Ishikawa (cell line): ENCODE data around the gene RTN4IP1.

Experiments used
- CEBPB ChIP-seq: IDR thresholded peaks from 2 replicates; pipeline ENCODE4 v1.6.1; 2012
- CREB1 ChIP-seq: IDR thresholded peaks from 2 replicates; pipeline ENCODE4 v1.6.1; 2012; ENCODE audit warnings: low read depth
- EGR1 ChIP-seq: IDR thresholded peaks from 2 replicates; pipeline ENCODE4 v1.6.1; 2012
- EP300 ChIP-seq: IDR thresholded peaks from 2 replicates; pipeline ENCODE4 v1.6.1; 2012; ENCODE audit warnings: borderline replicate concordance
- FOXM1 ChIP-seq: IDR thresholded peaks from 2 replicates; pipeline ENCODE4 v1.6.1; 2012; ENCODE audit warnings: low read depth, borderline replicate concordance
- NFIC ChIP-seq: IDR thresholded peaks from 2 replicates; pipeline ENCODE4 v1.6.1; 2012
- RAD21 ChIP-seq: IDR thresholded peaks from 2 replicates; pipeline ENCODE4 v1.6.1; 2012; ENCODE audit warnings: low read depth
- REST ChIP-seq: IDR thresholded peaks from 2 replicates; pipeline ENCODE4 v1.6.1; 2012; ENCODE audit warnings: low read depth, mild to moderate bottlenecking
- TAF1 ChIP-seq: IDR thresholded peaks from 2 replicates; pipeline ENCODE4 v1.6.1; 2012; ENCODE audit warnings: low read depth, mild to moderate bottlenecking
- TCF12 ChIP-seq: IDR thresholded peaks from 2 replicates; pipeline ENCODE4 v1.6.1; 2012; ENCODE audit warnings: low read depth
- TEAD4 ChIP-seq: IDR thresholded peaks from 2 replicates; pipeline ENCODE4 v1.6.1; 2012
- USF1 ChIP-seq: IDR thresholded peaks from 2 replicates; pipeline ENCODE4 v1.6.1; 2012
- YY1 ChIP-seq: IDR thresholded peaks from 2 replicates; pipeline ENCODE4 v1.6.1; 2012; ENCODE audit warnings: low read depth
- ZBTB7A ChIP-seq: IDR thresholded peaks from 2 replicates; pipeline ENCODE4 v1.6.1; 2012; ENCODE audit warnings: low read depth
- TF ChIP-seq, protein P1 (sequence below): IDR thresholded peaks from 2 replicates; pipeline ENCODE4 v1.6.1; 2012

Gene RTN4IP1, protein sequence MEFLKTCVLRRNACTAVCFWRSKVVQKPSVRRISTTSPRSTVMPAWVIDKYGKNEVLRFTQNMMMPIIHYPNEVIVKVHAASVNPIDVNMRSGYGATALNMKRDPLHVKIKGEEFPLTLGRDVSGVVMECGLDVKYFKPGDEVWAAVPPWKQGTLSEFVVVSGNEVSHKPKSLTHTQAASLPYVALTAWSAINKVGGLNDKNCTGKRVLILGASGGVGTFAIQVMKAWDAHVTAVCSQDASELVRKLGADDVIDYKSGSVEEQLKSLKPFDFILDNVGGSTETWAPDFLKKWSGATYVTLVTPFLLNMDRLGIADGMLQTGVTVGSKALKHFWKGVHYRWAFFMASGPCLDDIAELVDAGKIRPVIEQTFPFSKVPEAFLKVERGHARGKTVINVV

GRCh38 chr6:106629103-106629858, at the start of gene RTN4IP1, which contains the start of gene QRSL1:
Gene RTN4IP1 (minus strand): TSS chr6:106629498. CDS start chr6:106629021, 477 bp downstream.
Gene QRSL1 (plus strand): TSS chr6:106629578. CDS start chr6:106629682, 104 bp downstream.
- TF ChIP-seq TCF12 (peak; percentile 36; the same call in 1 of the 2 replicates), EP300 (no peak), USF1 (no peak), TAF1 (peak; percentile 84), NFIC (peak; percentile 34; the same call in 1 of the 2 replicates), ZBTB7A (no peak), CREB1 (peak; percentile 61), YY1 (peak; percentile 98)
- TF ChIP-seq, protein P1, sequence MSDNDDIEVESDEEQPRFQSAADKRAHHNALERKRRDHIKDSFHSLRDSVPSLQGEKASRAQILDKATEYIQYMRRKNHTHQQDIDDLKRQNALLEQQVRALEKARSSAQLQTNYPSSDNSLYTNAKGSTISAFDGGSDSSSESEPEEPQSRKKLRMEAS: peak; percentile 77

DNA sequence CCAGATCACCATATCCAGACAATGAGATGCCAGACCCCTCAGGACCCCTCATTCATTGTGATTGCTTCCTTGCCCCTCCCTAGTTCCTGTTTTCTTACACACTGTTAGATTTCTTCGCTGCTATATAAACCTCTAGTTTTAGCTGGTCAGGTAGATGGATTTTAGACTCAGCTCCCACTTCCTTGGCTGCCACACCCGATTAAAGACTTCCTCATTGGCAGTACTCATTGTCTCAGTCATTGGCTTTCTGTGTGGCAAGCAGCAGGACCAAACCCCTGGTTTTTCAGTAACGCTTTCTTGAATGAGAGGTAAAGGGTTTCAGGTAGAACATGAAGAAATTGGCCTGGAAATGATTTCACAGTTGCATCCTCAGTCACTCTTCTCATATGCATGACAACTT, 48.0 kb upstream of the RTN4IP1 start:
- no peak for TF ChIP-seq EP300
- TF ChIP-seq REST: no peak
- TF ChIP-seq CEBPB: no peak
- TF ChIP-seq CREB1: no peak
- no peak for TF ChIP-seq EGR1
- TF ChIP-seq RAD21: no peak
- TF ChIP-seq YY1: no peak
- TF ChIP-seq TEAD4: no peak
- TF ChIP-seq, protein P1: no peak
- TF ChIP-seq TCF12: no peak
- no peak for TF ChIP-seq ZBTB7A
- TF ChIP-seq USF1: no peak
- no peak for TF ChIP-seq FOXM1
- TF ChIP-seq TAF1: no peak
- no peak for TF ChIP-seq NFIC

GRCh38 chr6:106674541-106675229, 45.4 kb upstream of the RTN4IP1 start:
- TF ChIP-seq RAD21: no peak
- no peak for TF ChIP-seq CEBPB
- no peak for TF ChIP-seq TCF12
- TF ChIP-seq EP300: no peak
- TF ChIP-seq ZBTB7A: no peak
- TF ChIP-seq FOXM1: no peak
- no peak for TF ChIP-seq TEAD4
- TF ChIP-seq NFIC: no peak
- TF ChIP-seq REST: no peak
- TF ChIP-seq TAF1: no peak
- TF ChIP-seq CREB1: no peak
- no peak for TF ChIP-seq USF1
- no peak for TF ChIP-seq YY1
- TF ChIP-seq EGR1: no peak
- TF ChIP-seq, protein P1: no peak

DNA sequence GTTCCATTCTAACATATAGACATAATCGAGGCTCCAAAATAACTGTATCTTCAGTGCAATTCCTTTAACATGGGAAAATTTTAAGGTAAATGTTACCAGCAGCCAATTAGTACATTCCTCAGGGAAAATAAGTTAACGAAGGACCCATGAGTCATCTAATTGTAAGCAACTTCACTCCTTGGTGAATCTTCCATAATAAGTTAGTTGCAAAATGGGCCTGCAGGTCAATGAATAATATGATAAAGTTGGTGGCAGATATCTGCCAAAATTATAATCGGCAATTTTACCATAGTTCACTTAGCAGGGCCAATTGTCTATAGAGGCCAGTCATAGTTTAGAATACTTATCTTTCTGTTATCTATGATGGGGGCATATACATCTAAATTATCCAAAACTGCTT, 42.4 kb upstream of the RTN4IP1 start:
- no peak for TF ChIP-seq TEAD4
- no peak for TF ChIP-seq ZBTB7A
- no peak for TF ChIP-seq CEBPB
